Muscle layer of duodenum (tissue), 2 donors: ENCODE data around the gene AOX1.
"Not testable (repeated sequence)": the region's sequence is repeated elsewhere in the genome, so short reads cannot be mapped to it uniquely, and the experiment has no call there.

Experiments used
- H3K27ac ChIP-seq: one replicate; pipeline ENCODE4 v1.7.0; 2013; ENCODE audit warnings: mild to moderate bottlenecking, low read length
- H3K27me3 ChIP-seq: one replicate; pipeline ENCODE4 v1.7.0; 2013; ENCODE audit warnings: low read depth, mild to moderate bottlenecking, control low read depth, low read length
- H3K36me3 ChIP-seq, 2 donors: one replicate each; pipeline ENCODE4 v1.7.0; 2013; ENCODE audit warnings: low read length in 2 of 2, control low read depth in 1 of 2, mild to moderate bottlenecking in 1 of 2; ENCODE audit not compliant: insufficient read depth in 2 of 2, control insufficient read depth in 1 of 2
- H3K4me1 ChIP-seq, 2 donors: one replicate each; pipeline ENCODE4 v1.7.0; 2013; ENCODE audit warnings: low read length in 2 of 2, mild to moderate bottlenecking in 2 of 2, control low read depth in 1 of 2, moderate library complexity in 1 of 2; ENCODE audit not compliant: insufficient read depth in 2 of 2, control insufficient read depth in 1 of 2
- H3K4me3 ChIP-seq, 2 donors: one replicate each; pipeline ENCODE4 v1.7.0; 2013; ENCODE audit warnings: low read length in 2 of 2, low read depth in 1 of 2, mild to moderate bottlenecking in 1 of 2
- H3K9me3 ChIP-seq, 2 donors: one replicate each; pipeline ENCODE4 v1.7.0; 2013; ENCODE audit warnings: low read length in 2 of 2, control low read depth in 1 of 2, mild to moderate bottlenecking in 1 of 2; ENCODE audit not compliant: control insufficient read depth in 1 of 2
- donor health status: healthy.

The AOX1 gene

GRCh38 chr2:200708943-200709342, 123.1 kb downstream of the AOX1 start:
- no peaks in the 10 kb centered on the region for H3K9me3 ChIP-seq
- H3K36me3 ChIP-seq: no peaks in the 10 kb centered on the region
- no peak overlapping the region for H3K4me3 ChIP-seq
- H3K27ac ChIP-seq: no peak overlapping the region
- no peaks in the 10 kb centered on the region for H3K27me3 ChIP-seq
- H3K4me1 ChIP-seq: no peaks in the 10 kb centered on the region

DNA sequence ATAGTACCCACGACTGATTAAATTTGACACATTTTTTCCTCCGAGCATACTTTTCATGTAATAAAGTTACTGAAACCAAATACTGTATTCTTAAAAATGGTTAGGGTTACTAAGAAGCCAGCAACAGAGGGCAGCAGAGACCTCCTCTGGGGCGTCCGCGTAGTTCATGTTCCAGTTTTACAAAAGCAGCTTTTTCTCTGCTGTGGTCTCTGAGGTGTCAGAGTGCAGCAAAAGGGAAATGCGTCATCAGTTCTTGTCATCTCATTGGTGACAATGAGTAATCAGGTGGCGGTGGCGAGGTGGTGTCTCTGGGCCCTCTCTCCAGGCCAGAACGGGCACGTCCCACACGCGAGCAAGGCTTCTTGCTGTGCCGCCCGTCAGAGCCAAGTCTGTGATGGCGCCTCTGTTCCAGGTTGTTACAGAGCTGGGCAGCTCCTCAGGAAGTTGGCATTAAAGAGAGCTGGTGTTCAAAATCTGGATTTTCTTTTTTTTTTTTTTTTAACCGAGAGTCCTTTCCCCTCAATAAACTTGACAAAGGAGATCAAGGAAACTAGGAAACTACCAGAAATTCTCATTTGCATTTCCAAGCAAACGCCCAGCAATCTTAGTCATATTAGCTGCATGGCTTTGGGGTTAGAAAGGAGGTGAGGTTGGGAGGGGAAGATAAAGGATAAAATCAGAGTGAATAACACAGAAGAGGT, 127.3 kb downstream of the AOX1 start:
- no peaks in the 10 kb centered on the region for H3K36me3 ChIP-seq
- peak overlapping the region; percentile 73 for H3K27ac ChIP-seq
- no peaks in the 10 kb centered on the region for H3K27me3 ChIP-seq
- H3K4me1 ChIP-seq: no peaks in the 10 kb centered on the region
- H3K9me3 ChIP-seq: no peaks in the 10 kb centered on the region
- H3K4me3 ChIP-seq: peak overlapping the region; percentile 68 to 76

DNA sequence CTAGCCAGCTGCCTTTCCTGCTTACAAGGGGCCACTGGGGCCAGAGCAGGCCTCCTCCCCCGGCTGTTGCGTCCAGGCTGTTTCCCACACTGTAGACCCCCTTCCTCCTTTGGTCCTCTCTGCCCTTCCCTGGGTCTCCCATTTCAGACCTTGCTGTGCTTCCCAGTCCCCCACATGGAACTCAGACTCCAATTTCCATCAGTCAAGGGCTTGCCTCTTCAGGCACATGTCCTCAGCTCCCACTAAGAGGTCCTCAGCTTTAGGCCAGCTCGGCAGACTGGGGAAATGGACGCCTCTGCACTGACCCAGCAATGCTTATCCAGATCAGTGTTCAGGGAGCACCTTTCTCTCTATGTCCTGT, 127.9 kb downstream of the AOX1 start:
- Histone ChIP-seq H3K36me3 (no peaks in the 10 kb centered on the region), H3K27ac (peak overlapping the region; percentile 73), H3K4me3 (peak overlapping the region in 1 of 2 donors; percentile 76), H3K9me3 (no peaks in the 10 kb centered on the region), H3K27me3 (no peaks in the 10 kb centered on the region), H3K4me1 (no peaks in the 10 kb centered on the region)

DNA sequence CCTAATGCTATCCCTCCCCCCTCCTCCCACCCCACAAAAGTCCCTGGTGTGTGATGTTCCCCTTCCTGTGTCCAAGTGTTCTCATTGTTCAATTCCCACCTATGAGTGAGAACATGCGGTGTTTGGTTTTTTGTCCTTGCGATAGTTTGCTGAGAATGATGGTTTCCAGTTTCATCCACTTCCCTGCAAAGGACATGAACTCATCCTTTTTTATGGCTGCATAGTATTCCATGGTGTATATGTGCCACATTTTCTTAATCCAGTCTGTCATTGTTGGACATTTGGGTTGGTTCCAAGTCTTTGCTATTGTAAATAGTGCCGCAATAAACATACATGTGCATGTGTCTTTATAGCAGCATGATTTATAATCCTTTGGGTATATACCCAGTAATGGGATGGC, 129.2 kb downstream of the AOX1 start:
- not testable (repeated sequence) for H3K4me3 ChIP-seq, H3K36me3 ChIP-seq

DNA sequence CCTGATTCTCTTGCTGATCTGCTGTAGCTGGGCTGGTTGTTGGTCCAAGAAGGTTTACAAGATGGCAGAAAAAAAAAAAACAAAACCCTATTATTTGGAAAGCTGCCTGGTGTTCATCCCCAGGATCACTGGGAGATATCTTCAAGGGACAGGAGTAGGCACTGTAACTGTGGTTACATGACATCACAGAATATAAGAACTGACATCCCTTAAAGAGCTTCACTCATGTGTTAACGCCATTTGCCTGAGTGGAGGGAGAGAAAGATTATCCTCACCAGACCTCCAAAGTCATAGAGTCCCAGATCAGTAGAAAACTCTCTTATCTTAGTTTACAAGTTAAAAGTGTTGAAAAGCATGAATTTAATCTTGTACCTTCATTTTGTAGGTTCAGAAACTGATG, 130.6 kb downstream of the AOX1 start:
- H3K27ac ChIP-seq: no peak overlapping the region
- no peaks in the 10 kb centered on the region for H3K27me3 ChIP-seq
- no peaks in the 10 kb centered on the region for H3K4me1 ChIP-seq
- no peaks in the 10 kb centered on the region for H3K9me3 ChIP-seq
- H3K36me3 ChIP-seq: no peaks in the 10 kb centered on the region
- no peak overlapping the region for H3K4me3 ChIP-seq

More for the DNA sequence above, 129.2 kb downstream of the AOX1 start:
- not testable (repeated sequence) for H3K27me3 ChIP-seq, H3K4me1 ChIP-seq, H3K9me3 ChIP-seq, H3K27ac ChIP-seq
